Neural cell (in vitro differentiated cells): Measurements from ENCODE around the gene SLCO3A1.

Experiments
- EP300 ChIP-seq: fragments of 450-650 bp; conservative IDR thresholded peaks from 2 replicates; pipeline ENCODE4 v1.6.1; 2014; ENCODE audit warnings: antibody characterized with exemption, mild to moderate bottlenecking, moderate library complexity; ENCODE audit not compliant: poor library complexity, severe bottlenecking
- TF ChIP-seq, protein P1 (sequence below): IDR thresholded peaks from 2 replicates; pipeline ENCODE4 v1.6.1; 2012; ENCODE audit warnings: borderline replicate concordance

DNA sequence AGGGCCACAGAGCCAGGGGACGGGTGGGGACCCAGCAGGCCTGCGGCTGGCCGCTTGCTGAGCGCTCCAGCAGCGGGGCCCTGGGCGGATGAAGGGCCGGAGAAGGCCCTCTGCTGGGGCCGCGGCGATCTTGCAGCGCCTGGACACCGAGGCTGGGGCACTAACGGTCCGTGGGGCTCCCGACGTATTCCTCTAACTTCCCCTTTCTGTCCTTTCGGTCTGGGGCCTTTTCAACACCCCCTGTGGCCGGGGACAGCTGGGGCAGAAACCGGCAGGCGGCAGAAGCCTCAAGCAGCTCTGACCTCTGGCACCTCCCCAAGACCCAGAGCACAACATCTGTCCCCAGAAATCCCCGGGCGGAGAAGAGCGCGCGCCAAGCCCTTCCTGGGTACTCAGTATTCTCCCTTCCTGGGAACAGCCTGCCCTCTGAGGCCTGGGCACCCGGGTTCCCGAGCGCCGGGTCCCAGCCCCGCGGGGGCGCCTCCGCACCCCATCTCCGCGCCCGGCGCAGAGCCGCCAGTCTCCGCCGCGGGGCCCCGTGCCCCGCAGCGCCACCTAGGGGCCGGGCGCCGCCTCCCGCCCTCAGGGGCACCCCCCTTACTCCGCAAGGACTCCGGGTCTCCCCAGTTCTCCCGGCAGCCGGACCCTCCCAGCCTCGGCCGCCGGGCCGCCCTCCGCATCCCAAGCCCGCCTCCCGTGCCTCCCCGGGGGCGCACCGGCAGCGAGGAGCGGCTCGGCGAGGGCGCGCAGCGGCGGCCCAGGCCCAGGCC is 582 bp upstream of the SLCO3A1 start:
- TF ChIP-seq EP300: peak; percentile 50
- TF ChIP-seq, protein P1, sequence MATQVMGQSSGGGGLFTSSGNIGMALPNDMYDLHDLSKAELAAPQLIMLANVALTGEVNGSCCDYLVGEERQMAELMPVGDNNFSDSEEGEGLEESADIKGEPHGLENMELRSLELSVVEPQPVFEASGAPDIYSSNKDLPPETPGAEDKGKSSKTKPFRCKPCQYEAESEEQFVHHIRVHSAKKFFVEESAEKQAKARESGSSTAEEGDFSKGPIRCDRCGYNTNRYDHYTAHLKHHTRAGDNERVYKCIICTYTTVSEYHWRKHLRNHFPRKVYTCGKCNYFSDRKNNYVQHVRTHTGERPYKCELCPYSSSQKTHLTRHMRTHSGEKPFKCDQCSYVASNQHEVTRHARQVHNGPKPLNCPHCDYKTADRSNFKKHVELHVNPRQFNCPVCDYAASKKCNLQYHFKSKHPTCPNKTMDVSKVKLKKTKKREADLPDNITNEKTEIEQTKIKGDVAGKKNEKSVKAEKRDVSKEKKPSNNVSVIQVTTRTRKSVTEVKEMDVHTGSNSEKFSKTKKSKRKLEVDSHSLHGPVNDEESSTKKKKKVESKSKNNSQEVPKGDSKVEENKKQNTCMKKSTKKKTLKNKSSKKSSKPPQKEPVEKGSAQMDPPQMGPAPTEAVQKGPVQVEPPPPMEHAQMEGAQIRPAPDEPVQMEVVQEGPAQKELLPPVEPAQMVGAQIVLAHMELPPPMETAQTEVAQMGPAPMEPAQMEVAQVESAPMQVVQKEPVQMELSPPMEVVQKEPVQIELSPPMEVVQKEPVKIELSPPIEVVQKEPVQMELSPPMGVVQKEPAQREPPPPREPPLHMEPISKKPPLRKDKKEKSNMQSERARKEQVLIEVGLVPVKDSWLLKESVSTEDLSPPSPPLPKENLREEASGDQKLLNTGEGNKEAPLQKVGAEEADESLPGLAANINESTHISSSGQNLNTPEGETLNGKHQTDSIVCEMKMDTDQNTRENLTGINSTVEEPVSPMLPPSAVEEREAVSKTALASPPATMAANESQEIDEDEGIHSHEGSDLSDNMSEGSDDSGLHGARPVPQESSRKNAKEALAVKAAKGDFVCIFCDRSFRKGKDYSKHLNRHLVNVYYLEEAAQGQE: peak; percentile 21
